GM12875 (cell line): Measurements from ENCODE around the gene ZCCHC12.
A peak's percentile ranks its signal among the peaks of the same experiment; 100 is the strongest.
"Not testable (repeated sequence)": the region's sequence is repeated elsewhere in the genome, so short reads cannot be mapped to it uniquely, and the experiment has no call there.

ENCODE experiments used
- H3K4me3 ChIP-seq: one replicate; pipeline ENCODE4 v1.5.1; 2011; ENCODE audit warnings: low read depth, low read length, control low read depth
- TF ChIP-seq, protein P1 (sequence below): IDR thresholded peaks from 2 replicates; pipeline ENCODE4 v1.5.1; 2011; ENCODE audit warnings: low read depth, mild to moderate bottlenecking, control low read depth, inconsistent platforms, low read length, moderate library complexity, borderline replicate concordance; ENCODE audit not compliant: insufficient read depth

The ZCCHC12 gene

DNA sequence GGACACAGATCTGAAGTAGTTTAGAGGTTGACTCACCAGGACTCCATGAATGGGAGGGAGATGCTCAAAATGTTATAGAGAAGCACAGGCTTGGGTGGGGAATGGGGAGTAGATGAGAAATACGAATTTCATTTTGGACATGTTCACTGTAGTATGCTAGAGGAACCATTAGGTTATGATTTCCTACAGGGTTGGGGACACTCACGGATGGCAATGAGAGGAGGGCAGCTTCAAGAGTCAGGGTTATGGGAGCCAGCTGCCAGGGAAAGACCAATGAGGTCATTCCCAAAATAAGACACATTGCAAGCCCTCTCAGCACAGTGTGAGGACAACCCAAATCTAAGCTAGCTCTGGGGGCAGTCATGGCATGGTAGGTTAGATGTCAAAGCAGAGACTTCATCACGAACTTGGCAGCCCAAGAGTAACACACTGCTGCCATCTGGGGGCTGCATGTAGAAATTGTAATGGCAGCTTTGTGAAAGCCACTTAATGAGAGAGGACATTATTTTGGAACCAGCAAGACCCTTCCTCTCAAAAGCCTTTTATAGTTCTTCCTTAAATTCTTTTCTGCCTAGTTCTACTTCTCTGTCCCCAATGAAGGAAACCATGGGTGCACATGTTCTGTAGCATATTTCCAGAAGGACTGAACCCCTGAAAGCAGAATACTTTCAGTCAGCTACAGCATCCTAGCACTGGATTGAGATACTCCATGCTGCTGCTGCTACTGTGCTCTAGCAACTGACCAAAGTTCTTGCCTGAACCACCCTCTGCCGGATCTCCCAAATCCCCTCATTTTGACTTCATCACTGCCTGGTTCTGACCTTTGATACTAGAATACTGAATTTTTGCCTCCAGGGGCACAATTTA, 16.2 kb upstream of the ZCCHC12 start:
- TF ChIP-seq, protein P1, sequence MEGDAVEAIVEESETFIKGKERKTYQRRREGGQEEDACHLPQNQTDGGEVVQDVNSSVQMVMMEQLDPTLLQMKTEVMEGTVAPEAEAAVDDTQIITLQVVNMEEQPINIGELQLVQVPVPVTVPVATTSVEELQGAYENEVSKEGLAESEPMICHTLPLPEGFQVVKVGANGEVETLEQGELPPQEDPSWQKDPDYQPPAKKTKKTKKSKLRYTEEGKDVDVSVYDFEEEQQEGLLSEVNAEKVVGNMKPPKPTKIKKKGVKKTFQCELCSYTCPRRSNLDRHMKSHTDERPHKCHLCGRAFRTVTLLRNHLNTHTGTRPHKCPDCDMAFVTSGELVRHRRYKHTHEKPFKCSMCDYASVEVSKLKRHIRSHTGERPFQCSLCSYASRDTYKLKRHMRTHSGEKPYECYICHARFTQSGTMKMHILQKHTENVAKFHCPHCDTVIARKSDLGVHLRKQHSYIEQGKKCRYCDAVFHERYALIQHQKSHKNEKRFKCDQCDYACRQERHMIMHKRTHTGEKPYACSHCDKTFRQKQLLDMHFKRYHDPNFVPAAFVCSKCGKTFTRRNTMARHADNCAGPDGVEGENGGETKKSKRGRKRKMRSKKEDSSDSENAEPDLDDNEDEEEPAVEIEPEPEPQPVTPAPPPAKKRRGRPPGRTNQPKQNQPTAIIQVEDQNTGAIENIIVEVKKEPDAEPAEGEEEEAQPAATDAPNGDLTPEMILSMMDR = peak; percentile 60
- H3K4me3 ChIP-seq = no peak overlapping the region

DNA sequence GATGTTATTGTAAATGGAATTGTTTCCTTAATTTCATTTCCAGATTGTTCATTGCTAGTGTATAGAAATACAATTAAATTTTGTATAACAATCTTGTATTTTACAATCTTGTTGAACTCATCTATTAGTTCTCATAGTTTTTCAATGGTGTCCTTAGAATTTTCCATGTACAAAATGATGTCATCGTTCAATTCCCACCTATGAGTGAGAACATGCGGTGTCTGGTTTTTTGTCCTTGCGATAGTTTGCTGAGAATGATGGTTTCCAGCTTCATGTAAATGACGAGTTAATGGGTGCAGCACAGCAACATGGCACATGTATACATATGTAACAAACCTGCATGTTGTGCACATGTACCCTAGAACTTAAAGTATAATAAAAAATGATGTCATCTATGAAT, 6.4 kb upstream of the ZCCHC12 start:
- H3K4me3 ChIP-seq = not testable (repeated sequence)

GRCh38 chrX:118824173-118824730, 628 bp downstream of the ZCCHC12 start:
- no peak overlapping the region for H3K4me3 ChIP-seq
- TF ChIP-seq, protein P1 = no peak

DNA sequence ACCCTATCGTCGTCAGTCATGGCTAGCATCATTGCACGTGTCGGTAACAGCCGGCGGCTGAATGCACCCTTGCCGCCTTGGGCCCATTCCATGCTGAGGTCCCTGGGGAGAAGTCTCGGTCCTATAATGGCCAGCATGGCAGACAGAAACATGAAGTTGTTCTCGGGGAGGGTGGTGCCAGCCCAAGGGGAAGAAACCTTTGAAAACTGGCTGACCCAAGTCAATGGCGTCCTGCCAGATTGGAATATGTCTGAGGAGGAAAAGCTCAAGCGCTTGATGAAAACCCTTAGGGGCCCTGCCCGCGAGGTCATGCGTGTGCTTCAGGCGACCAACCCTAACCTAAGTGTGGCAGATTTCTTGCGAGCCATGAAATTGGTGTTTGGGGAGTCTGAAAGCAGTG, 1.6 kb downstream of the ZCCHC12 start:
- no peak overlapping the region for H3K4me3 ChIP-seq
- TF ChIP-seq, protein P1 = no peak

- peak overlapping the region; percentile 42 for H3K4me3 ChIP-seq
- TF ChIP-seq, protein P1 = peak; percentile 75
Measured at GRCh38 chrX:118839334-118839958, 15.8 kb downstream of the ZCCHC12 start.

- TF ChIP-seq, protein P1 = peak; percentile 43; the same call in 1 of the 2 replicates
- no peak overlapping the region for H3K4me3 ChIP-seq
Measured at GRCh38 chrX:118847676-118848075, 24.1 kb downstream of the ZCCHC12 start.

GRCh38 chrX:118853596-118853995, 30.0 kb downstream of the ZCCHC12 start:
- TF ChIP-seq, protein P1 = no peak
- no peak overlapping the region for H3K4me3 ChIP-seq
